Nephron progenitor cell (in vitro differentiated cells): Measurements from ENCODE around the gene WDR47.
A peak's percentile ranks its signal among the peaks of the same experiment; 100 is the strongest.

Experiments used
- DNase-seq: peaks from one replicate; pipeline ENCODE4 v3.0.0; 2021
- H3K27ac Mint-ChIP-seq: 2 replicates; pipeline ENCODE4 v1.8.0; 2021; ENCODE audit warnings: mild to moderate bottlenecking, moderate library complexity, mixed read lengths
- H3K27me3 Mint-ChIP-seq: 2 replicates; pipeline ENCODE4 v1.8.0; 2021; ENCODE audit warnings: mild to moderate bottlenecking, low read depth, mixed read lengths; ENCODE audit not compliant: poor library complexity
- H3K36me3 Mint-ChIP-seq: 2 replicates; pipeline ENCODE4 v1.8.0; 2021; ENCODE audit warnings: low read depth, mixed read lengths
- H3K4me1 Mint-ChIP-seq: 2 replicates; pipeline ENCODE4 v1.8.0; 2021; ENCODE audit warnings: mixed read lengths
- H3K4me3 Mint-ChIP-seq: 2 replicates; pipeline ENCODE4 v1.8.0; 2021; ENCODE audit warnings: mild to moderate bottlenecking, moderate library complexity, mixed read lengths
- H3K9me3 Mint-ChIP-seq: 2 replicates; pipeline ENCODE4 v1.8.0; 2021; ENCODE audit warnings: mild to moderate bottlenecking, moderate library complexity, mixed read lengths
- CTCF ChIP-seq: fragments of 200-600 bp; sonication (generic); IDR thresholded peaks from 2 replicates; pipeline ENCODE4 v1.5.0; 2021; ENCODE audit warnings: antibody characterized with exemption

Gene WDR47

GRCh38 chr1:109078317-109078716 is 36.4 kb upstream of the WDR47 start:
- TF ChIP-seq CTCF, result no peak
- H3K4me1 Mint-ChIP-seq, result peaks cover 22% of the 10 kb centered on the region
- peaks cover 12% of the 10 kb centered on the region for H3K9me3 Mint-ChIP-seq
- H3K4me3 Mint-ChIP-seq, result no peak overlapping the region
- DNase-seq, result no peak
- H3K27me3 Mint-ChIP-seq, result peaks cover 13% of the 10 kb centered on the region
- no peak overlapping the region for H3K27ac Mint-ChIP-seq
- H3K36me3 Mint-ChIP-seq, result peaks cover 28% of the 10 kb centered on the region

- H3K4me1 Mint-ChIP-seq, result peaks cover 22% of the 10 kb centered on the region
- H3K36me3 Mint-ChIP-seq, result peaks cover 43% of the 10 kb centered on the region
Observed at GRCh38 chr1:109075531-109076490, 33.9 kb upstream of the WDR47 start, which contains the start of gene TAF13. Gene TAF13 (minus strand): TSS chr1:109076003. CDS start chr1:109075947, 56 bp downstream.

GRCh38 chr1:109069294-109069693 is 27.4 kb upstream of the WDR47 start:
- Mint-ChIP-seq H3K27ac (no peak overlapping the region), H3K9me3 (no peaks in the 10 kb centered on the region), H3K27me3 (no peaks in the 10 kb centered on the region), H3K4me3 (no peak overlapping the region), H3K4me1 (peaks cover 2% of the 10 kb centered on the region), H3K36me3 (peaks cover 54% of the 10 kb centered on the region)
- no peak for TF ChIP-seq CTCF
- no peak for DNase-seq

More at GRCh38 chr1:109075531-109076490, 33.9 kb upstream of the WDR47 start, which contains the start of gene TAF13:
- peak; percentile 90 for DNase-seq
- H3K4me3 Mint-ChIP-seq, result peak within 1 kb of the TSS; percentile 100
- no peak for TF ChIP-seq CTCF
- peak within 1 kb of the TSS; percentile 99 for H3K27ac Mint-ChIP-seq
- peaks cover 12% of the 10 kb centered on the region for H3K9me3 Mint-ChIP-seq
- H3K27me3 Mint-ChIP-seq, result peaks cover 13% of the 10 kb centered on the region

GRCh38 chr1:109067883-109068282 is 26.0 kb upstream of the WDR47 start:
- H3K27ac Mint-ChIP-seq, result no peak overlapping the region
- no peaks in the 10 kb centered on the region for H3K9me3 Mint-ChIP-seq
- DNase-seq, result no peak
- peaks cover 48% of the 10 kb centered on the region for H3K36me3 Mint-ChIP-seq
- H3K4me3 Mint-ChIP-seq, result no peak overlapping the region
- H3K4me1 Mint-ChIP-seq, result no peaks in the 10 kb centered on the region
- no peak for TF ChIP-seq CTCF
- no peaks in the 10 kb centered on the region for H3K27me3 Mint-ChIP-seq

- Mint-ChIP-seq H3K4me3 (no peak overlapping the region), H3K36me3 (peaks cover 32% of the 10 kb centered on the region), H3K4me1 (no peaks in the 10 kb centered on the region), H3K9me3 (no peaks in the 10 kb centered on the region), H3K27ac (no peak overlapping the region), H3K27me3 (no peaks in the 10 kb centered on the region)
- DNase-seq, result no peak
- no peak for TF ChIP-seq CTCF
Observed at GRCh38 chr1:109065137-109065536, 23.2 kb upstream of the WDR47 start.
